HG02970 (cell line): Measurements from ENCODE around the gene EMILIN1.
"Not testable (repeated sequence)": the region's sequence is repeated elsewhere in the genome, so short reads cannot be mapped to it uniquely, and the experiment has no call there.

Experiments used
- ATAC-seq: cut with Tn5 transposase; IDR thresholded peaks from one replicate; pipeline ENCODE4 v1.9.1; 2021; ENCODE audit warnings: mild to moderate bottlenecking, moderate library complexity, moderate number of reproducible peaks; ENCODE audit not compliant: unreplicated experiment, low FRiP score

Gene EMILIN1

GRCh38 chr2:27053321-27053720 is 25.1 kb upstream of the EMILIN1 start:
- ATAC-seq = no peak

GRCh38 chr2:27053776-27054175 is 24.6 kb upstream of the EMILIN1 start:
- ATAC-seq = no peak

GRCh38 chr2:27054721-27055120 is 23.7 kb upstream of the EMILIN1 start:
- ATAC-seq = no peak

GRCh38 chr2:27057184-27057583 is 21.2 kb upstream of the EMILIN1 start:
- no peak for ATAC-seq

GRCh38 chr2:27058210-27058609 is 20.2 kb upstream of the EMILIN1 start:
- ATAC-seq = no peak

- ATAC-seq = no peak
Measured at GRCh38 chr2:27059141-27059820, 19.1 kb upstream of the EMILIN1 start.

GRCh38 chr2:27060323-27060722 is 18.1 kb upstream of the EMILIN1 start:
- no peak for ATAC-seq

- ATAC-seq = no peak
Measured at GRCh38 chr2:27065128-27065527, 13.3 kb upstream of the EMILIN1 start.

- no peak for ATAC-seq
Measured at GRCh38 chr2:27067385-27067784, 11.0 kb upstream of the EMILIN1 start.

- ATAC-seq = no peak
Measured at GRCh38 chr2:27069436-27069835, 9.0 kb upstream of the EMILIN1 start.

- no peak for ATAC-seq
Measured at GRCh38 chr2:27069961-27070618, 8.3 kb upstream of the EMILIN1 start.

GRCh38 chr2:27070653-27071276 is 7.7 kb upstream of the EMILIN1 start:
- ATAC-seq = no peak

- ATAC-seq = peak; percentile 91
Measured at GRCh38 chr2:27071277-27071989, 7.0 kb upstream of the EMILIN1 start, which contains the start of gene OST4. Gene OST4, minus strand, starts transcription at chr2:27071654.

- ATAC-seq = no peak
Measured at GRCh38 chr2:27071990-27072830, 6.2 kb upstream of the EMILIN1 start.

- ATAC-seq = no peak
Measured at GRCh38 chr2:27072920-27073319, 5.5 kb upstream of the EMILIN1 start.

GRCh38 chr2:27073782-27074181 is 4.6 kb upstream of the EMILIN1 start:
- ATAC-seq = no peak

GRCh38 chr2:27074738-27075565 is 3.5 kb upstream of the EMILIN1 start:
- ATAC-seq = no peak

- not testable (repeated sequence) for ATAC-seq
Measured at GRCh38 chr2:27075566-27075871, 2.9 kb upstream of the EMILIN1 start.

GRCh38 chr2:27076323-27076722 is 2.1 kb upstream of the EMILIN1 start:
- ATAC-seq = no peak

GRCh38 chr2:27077231-27077630 is 1.2 kb upstream of the EMILIN1 start:
- ATAC-seq = no peak
